ENCODE results near the gene ZNF189. TPM values are rescaled to one million over a fixed set of nuclear protein-coding genes. Genes with fewer than 3 reads are reported as not detected.

The ZNF189 gene
- total RNA-seq, 1 experiment from 2014 or later, result 9.4 TPM

GRCh38 chr9:101362450-101362849 is 36.2 kb upstream of the ZNF189 start:
- H3K9me2 ChIP-seq (ENCODE audit: insufficient read depth), result no peaks in the 10 kb centered on the region
- H3K4me3 ChIP-seq, result no peak overlapping the region
- no peaks in the 10 kb centered on the region for H3K79me2 ChIP-seq (ENCODE audit: low read depth)
- CTCF ChIA-PET, result no interaction called here
- no peaks in the 10 kb centered on the region for H3K27me3 ChIP-seq (ENCODE audit: insufficient read depth, low read depth)
- H3K27ac ChIP-seq, result no peak overlapping the region
- H3K4me2 ChIP-seq, result no peak overlapping the region
- H3F3A ChIP-seq (ENCODE audit: insufficient read depth, low read depth), result no peaks in the 10 kb centered on the region
- no peaks in the 10 kb centered on the region for H3K4me1 ChIP-seq (replicated peaks; ENCODE audit: insufficient read depth)
- H3K36me3 ChIP-seq (ENCODE audit: low read depth), result no peaks in the 10 kb centered on the region
- no peak overlapping the region for H2AFZ ChIP-seq
- no peak for DNase-seq
- no peaks in the 10 kb centered on the region; the same call in 1 of the 2 replicates for H3K9me3 ChIP-seq (ENCODE audit: insufficient read depth, low read depth)
- no peaks in the 10 kb centered on the region for H4K20me1 ChIP-seq (ENCODE audit: insufficient read depth)
- POLR2A ChIA-PET (ENCODE audit: unreplicated experiment), result no interaction called here
- no peak for TF ChIP-seq EZH2 (IDR thresholded peaks at IDR 0.05; ENCODE audit: low read depth)
- TF ChIP-seq CTCF (conservative IDR thresholded peaks at IDR 0.05), result no peak
- BruUV-seq (replicated peaks), result no TSS peak
- intact Hi-C loops (cut with micrococcal nuclease; ENCODE audit: unreplicated experiment), result no loop called here

GRCh38 chr9:101365181-101365580 is 33.5 kb upstream of the ZNF189 start:
- CTCF ChIA-PET, result no interaction called here
- no peak for TF ChIP-seq CTCF (conservative IDR thresholded peaks at IDR 0.05)
- no peak for TF ChIP-seq EZH2 (IDR thresholded peaks at IDR 0.05; ENCODE audit: low read depth)

GRCh38 chr9:101366038-101366756 is 32.5 kb upstream of the ZNF189 start:
- H3K4me2 ChIP-seq, result no peak overlapping the region
- no peaks in the 10 kb centered on the region for H3K9me2 ChIP-seq (ENCODE audit: insufficient read depth)
- H3K9me3 ChIP-seq (ENCODE audit: insufficient read depth, low read depth), result no peaks in the 10 kb centered on the region
- no peaks in the 10 kb centered on the region for H3K79me2 ChIP-seq (ENCODE audit: low read depth)
- POLR2A ChIA-PET (ENCODE audit: unreplicated experiment), result no interaction called here
- no peaks in the 10 kb centered on the region for H3F3A ChIP-seq (ENCODE audit: insufficient read depth, low read depth)
- CTCF ChIA-PET, result no interaction called here
- no TSS peak for BruUV-seq (replicated peaks)
- H3K4me1 ChIP-seq (replicated peaks; ENCODE audit: insufficient read depth), result no peaks in the 10 kb centered on the region
- H3K36me3 ChIP-seq (ENCODE audit: low read depth), result no peaks in the 10 kb centered on the region
- DNase-seq, result no peak
- TF ChIP-seq EZH2 (IDR thresholded peaks at IDR 0.05; ENCODE audit: low read depth), result no peak
- TF ChIP-seq CTCF (conservative IDR thresholded peaks at IDR 0.05), result no peak
- intact Hi-C loops (cut with micrococcal nuclease; ENCODE audit: unreplicated experiment), result no loop called here
- no peaks in the 10 kb centered on the region for H3K27me3 ChIP-seq (ENCODE audit: insufficient read depth, low read depth)
- no peaks in the 10 kb centered on the region for H4K20me1 ChIP-seq (ENCODE audit: insufficient read depth)
- H2AFZ ChIP-seq, result no peak overlapping the region
- H3K4me3 ChIP-seq, result no peak overlapping the region
- no peak overlapping the region for H3K27ac ChIP-seq

More at GRCh38 chr9:101365181-101365580, 33.5 kb upstream of the ZNF189 start:
- Histone ChIP-seq H3K9me3 (ENCODE audit: insufficient read depth, low read depth) (no peaks in the 10 kb centered on the region; the same call in 1 of the 2 replicates), H3K27ac (no peak overlapping the region), H3K4me2 (no peak overlapping the region), H3F3A (ENCODE audit: insufficient read depth, low read depth) (no peaks in the 10 kb centered on the region), H3K4me1 (replicated peaks; ENCODE audit: insufficient read depth) (no peaks in the 10 kb centered on the region), H3K79me2 (ENCODE audit: low read depth) (no peaks in the 10 kb centered on the region), H2AFZ (no peak overlapping the region), H3K36me3 (ENCODE audit: low read depth) (no peaks in the 10 kb centered on the region), H3K27me3 (ENCODE audit: insufficient read depth, low read depth) (no peaks in the 10 kb centered on the region), H3K9me2 (ENCODE audit: insufficient read depth) (no peaks in the 10 kb centered on the region), H3K4me3 (no peak overlapping the region), H4K20me1 (ENCODE audit: insufficient read depth) (no peaks in the 10 kb centered on the region)
- DNase-seq, result no peak
- POLR2A ChIA-PET (ENCODE audit: unreplicated experiment), result no interaction called here
- no TSS peak for BruUV-seq (replicated peaks)
- intact Hi-C loops (cut with micrococcal nuclease; ENCODE audit: unreplicated experiment), result no loop called here

All from PC-9 (cell line).